Measurements from ENCODE around the gene SH3D19.
A peak's percentile ranks its signal among the peaks of the same experiment; 100 is the strongest.
"Not testable (repeated sequence)": the region's sequence is repeated elsewhere in the genome, so short reads cannot be mapped to it uniquely, and the experiment has no call there.

Gene SH3D19

GRCh38 chr4:151143811-151144210 is 181.6 kb downstream of the SH3D19 start:
- no peak for DNase-seq

GRCh38 chr4:151143162-151143561 is 182.2 kb downstream of the SH3D19 start:
- no peak for DNase-seq

- no peak for DNase-seq
Observed at GRCh38 chr4:151142758-151143157, 182.6 kb downstream of the SH3D19 start.

GRCh38 chr4:151139814-151140213 is 185.6 kb downstream of the SH3D19 start:
- no peak for DNase-seq

GRCh38 chr4:151136048-151136447 is 189.4 kb downstream of the SH3D19 start:
- not testable (repeated sequence) for DNase-seq

- no peak for DNase-seq
Observed at GRCh38 chr4:151133311-151133710, 192.1 kb downstream of the SH3D19 start.

GRCh38 chr4:151129796-151130195 is 195.6 kb downstream of the SH3D19 start:
- no peak for DNase-seq

GRCh38 chr4:151117371-151117962 is 207.9 kb downstream of the SH3D19 start:
- DNase-seq = no peak

GRCh38 chr4:151114986-151115385 is 210.4 kb downstream of the SH3D19 start:
- DNase-seq = no peak

GRCh38 chr4:151114338-151114737 is 211.1 kb downstream of the SH3D19 start:
- DNase-seq = no peak

- DNase-seq = no peak
Observed at GRCh38 chr4:151110236-151110635, 215.2 kb downstream of the SH3D19 start.

- DNase-seq = no peak
Observed at GRCh38 chr4:151107063-151107462, 218.3 kb downstream of the SH3D19 start.

- DNase-seq = no peak
Observed at GRCh38 chr4:151105454-151106032, 219.9 kb downstream of the SH3D19 start.

- no peak for DNase-seq
Observed at GRCh38 chr4:151104621-151105020, 220.8 kb downstream of the SH3D19 start.

- DNase-seq = no peak
Observed at GRCh38 chr4:151103758-151104157, 221.6 kb downstream of the SH3D19 start.

- no peak for DNase-seq
Observed at GRCh38 chr4:151100531-151100930, 224.9 kb downstream of the SH3D19 start.

- DNase-seq = no peak
Observed at GRCh38 chr4:151099976-151100417, 225.4 kb downstream of the SH3D19 start.

- DNase-seq = peak; percentile 98
Observed at GRCh38 chr4:151099229-151099975, 226.0 kb downstream of the SH3D19 start, which contains the start of gene RPS3A. Gene RPS3A, plus strand, starts transcription at chr4:151099628. Its CDS starts 25 bp downstream, at chr4:151099653.

GRCh38 chr4:151098979-151099228 is 226.5 kb downstream of the SH3D19 start:
- no peak for DNase-seq

GRCh38 chr4:151097759-151098158 is 227.6 kb downstream of the SH3D19 start:
- DNase-seq = no peak

- DNase-seq = no peak
Observed at GRCh38 chr4:151095142-151095541, 230.3 kb downstream of the SH3D19 start.

GRCh38 chr4:151094290-151094751 is 231.1 kb downstream of the SH3D19 start:
- no peak for DNase-seq

- no peak for DNase-seq
Observed at GRCh38 chr4:151093203-151093602, 232.2 kb downstream of the SH3D19 start.

- no peak for DNase-seq
Observed at GRCh38 chr4:151092488-151092887, 232.9 kb downstream of the SH3D19 start.
